ENCODE measurements around the gene RXRA.

DNA sequence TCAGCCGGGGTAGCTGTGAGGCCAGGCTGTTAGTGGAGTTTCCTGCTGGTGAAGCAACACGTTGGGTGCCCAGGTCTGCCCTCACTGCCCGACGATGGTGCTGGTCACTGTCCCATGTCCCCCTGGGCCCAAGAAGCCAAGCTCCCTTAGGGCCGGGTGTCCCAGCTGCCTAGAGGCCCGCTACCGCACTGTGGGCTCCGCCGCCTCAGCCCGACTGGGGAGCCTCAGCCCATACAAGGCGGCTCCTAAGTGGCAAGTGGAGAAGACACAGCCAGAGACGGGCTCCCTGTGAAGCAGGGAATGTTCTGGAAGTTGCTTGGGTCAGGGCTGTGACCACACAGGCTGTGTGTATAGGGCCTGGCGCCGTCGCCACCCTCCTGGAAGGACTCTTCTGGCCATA is 96.9 kb downstream of the RXRA start:
- TF ChIP-seq, protein P1, sequence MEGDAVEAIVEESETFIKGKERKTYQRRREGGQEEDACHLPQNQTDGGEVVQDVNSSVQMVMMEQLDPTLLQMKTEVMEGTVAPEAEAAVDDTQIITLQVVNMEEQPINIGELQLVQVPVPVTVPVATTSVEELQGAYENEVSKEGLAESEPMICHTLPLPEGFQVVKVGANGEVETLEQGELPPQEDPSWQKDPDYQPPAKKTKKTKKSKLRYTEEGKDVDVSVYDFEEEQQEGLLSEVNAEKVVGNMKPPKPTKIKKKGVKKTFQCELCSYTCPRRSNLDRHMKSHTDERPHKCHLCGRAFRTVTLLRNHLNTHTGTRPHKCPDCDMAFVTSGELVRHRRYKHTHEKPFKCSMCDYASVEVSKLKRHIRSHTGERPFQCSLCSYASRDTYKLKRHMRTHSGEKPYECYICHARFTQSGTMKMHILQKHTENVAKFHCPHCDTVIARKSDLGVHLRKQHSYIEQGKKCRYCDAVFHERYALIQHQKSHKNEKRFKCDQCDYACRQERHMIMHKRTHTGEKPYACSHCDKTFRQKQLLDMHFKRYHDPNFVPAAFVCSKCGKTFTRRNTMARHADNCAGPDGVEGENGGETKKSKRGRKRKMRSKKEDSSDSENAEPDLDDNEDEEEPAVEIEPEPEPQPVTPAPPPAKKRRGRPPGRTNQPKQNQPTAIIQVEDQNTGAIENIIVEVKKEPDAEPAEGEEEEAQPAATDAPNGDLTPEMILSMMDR (IDR thresholded peaks at IDR 0.05) = no peak
- TF ChIP-seq POLR2AphosphoS5 (IDR thresholded peaks at IDR 0.05) = no peak
- TF ChIP-seq POLR2A (IDR thresholded peaks at IDR 0.05) = no peak

All from transverse colon (tissue), 4 donors.